HG03280 (cell line): ENCODE results near the gene ZIC1.
A peak's percentile ranks its signal among the peaks of the same experiment; 100 is the strongest.

ENCODE experiments used
- ATAC-seq: cut with Tn5 transposase; IDR thresholded peaks from one replicate; pipeline ENCODE4 v1.9.1; 2021; ENCODE audit warnings: mild to moderate bottlenecking, moderate library complexity; ENCODE audit not compliant: unreplicated experiment

Gene ZIC1

DNA sequence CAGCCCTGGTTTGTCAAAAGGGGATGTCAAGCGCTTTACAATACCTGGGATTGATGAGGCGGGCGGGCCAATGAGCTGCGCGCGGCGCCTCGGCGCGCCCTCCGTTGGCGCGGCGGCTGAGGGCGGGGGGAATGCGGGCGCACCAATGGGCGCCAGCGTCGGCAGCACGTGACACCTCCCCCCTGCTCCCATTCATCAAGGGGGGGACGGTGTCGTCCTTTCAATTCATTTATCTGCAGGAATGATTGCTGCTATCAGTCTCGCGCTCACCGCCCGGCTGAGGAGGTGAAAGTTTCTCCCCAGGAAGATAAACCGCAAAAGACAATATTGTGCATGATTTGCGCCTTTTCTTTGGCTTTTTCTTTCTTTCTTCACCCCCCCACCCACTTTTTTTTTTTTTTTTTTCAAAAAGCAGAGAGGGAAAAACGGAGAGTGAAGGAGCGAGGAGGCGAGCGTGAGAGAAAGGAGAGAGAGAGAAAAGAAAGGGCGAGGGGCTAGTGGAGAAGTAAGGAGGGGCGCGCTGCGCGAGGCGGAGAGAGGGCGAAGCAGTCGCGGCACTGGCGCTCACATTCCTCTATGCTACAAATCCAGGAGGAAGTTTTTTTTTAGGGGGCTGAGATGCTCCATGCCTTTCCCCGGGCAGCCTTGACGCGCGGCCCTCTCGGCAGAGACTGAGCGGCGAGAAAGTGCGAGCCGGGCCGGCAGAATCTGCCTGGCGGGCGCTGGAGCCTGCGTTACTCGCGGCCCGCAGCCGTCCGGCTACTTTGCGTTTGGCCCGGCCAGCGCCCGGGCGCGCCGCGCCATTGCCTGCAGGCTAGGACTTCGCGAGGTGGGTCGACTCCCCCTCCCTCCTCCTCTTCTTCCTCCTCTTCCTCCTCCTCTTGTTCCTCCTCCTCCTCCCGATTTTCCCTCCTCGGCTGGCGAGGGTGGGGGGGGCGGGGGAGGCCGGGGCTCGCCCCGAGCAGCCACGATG, at the start of gene ZIC1:
ZIC1 (plus strand) TSS at position 223 of the 973 bp plus-strand sequence; CDS start at position 971, 748 bp downstream.
- ATAC-seq: no peak

DNA sequence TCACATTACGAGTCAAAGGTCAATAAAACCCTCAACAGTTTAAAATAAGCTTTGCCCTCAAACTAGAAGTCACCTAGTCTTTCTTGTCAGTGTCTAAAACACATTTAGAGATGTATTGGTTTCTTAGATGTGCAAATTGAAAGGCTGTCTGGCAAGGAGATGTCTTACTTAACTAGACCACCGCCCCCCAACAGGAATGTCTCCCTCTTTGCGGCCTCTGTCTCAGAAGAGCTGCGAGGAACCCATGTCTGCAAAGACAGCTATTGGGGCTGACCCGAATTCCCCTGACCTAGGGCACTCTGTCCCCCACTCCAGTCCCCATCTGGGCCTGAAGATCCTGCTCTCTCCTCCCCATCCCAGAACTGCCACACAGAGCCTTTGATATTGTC, 49.1 kb upstream of the ZIC1 start:
- ATAC-seq: no peak

DNA sequence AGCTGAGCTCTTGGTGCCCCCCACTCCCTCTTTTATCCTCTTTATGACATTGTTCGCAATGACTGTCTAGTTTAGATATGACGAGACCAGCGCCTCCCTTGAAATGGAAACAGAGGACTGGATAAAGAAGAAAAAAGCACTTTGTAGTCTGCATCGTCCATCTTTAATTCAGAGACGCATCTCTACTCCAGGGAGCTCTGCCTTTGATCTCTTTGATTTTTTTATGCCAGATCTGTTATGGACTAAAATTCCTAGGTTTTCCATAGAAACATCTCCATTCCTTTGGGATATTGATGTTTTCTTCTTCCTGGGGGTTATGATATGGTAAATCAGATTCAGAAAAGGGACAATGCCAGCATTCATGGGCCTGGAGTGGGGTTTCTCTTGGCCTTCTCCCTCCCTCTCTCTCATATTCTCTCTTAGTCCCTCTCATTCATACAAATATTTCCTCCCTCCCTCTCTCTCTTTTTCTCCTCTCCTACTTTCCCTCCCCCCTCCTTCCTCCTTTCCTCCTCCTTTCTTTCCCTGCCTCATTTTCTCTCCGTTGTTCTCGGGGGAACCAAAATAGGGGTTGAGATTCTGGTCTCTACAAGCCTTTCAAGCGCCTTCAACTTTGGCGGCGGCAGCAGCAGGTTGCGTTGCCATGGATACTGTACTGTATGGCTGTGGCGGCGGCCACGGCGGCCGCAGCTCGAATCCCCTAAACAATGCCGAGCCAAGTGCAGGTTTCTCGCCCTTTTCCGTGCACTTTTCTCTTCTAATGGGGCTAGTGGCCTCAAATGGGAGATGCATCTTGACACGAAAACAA, 48.3 kb upstream of the ZIC1 start:
- peak; percentile 47 for ATAC-seq

DNA sequence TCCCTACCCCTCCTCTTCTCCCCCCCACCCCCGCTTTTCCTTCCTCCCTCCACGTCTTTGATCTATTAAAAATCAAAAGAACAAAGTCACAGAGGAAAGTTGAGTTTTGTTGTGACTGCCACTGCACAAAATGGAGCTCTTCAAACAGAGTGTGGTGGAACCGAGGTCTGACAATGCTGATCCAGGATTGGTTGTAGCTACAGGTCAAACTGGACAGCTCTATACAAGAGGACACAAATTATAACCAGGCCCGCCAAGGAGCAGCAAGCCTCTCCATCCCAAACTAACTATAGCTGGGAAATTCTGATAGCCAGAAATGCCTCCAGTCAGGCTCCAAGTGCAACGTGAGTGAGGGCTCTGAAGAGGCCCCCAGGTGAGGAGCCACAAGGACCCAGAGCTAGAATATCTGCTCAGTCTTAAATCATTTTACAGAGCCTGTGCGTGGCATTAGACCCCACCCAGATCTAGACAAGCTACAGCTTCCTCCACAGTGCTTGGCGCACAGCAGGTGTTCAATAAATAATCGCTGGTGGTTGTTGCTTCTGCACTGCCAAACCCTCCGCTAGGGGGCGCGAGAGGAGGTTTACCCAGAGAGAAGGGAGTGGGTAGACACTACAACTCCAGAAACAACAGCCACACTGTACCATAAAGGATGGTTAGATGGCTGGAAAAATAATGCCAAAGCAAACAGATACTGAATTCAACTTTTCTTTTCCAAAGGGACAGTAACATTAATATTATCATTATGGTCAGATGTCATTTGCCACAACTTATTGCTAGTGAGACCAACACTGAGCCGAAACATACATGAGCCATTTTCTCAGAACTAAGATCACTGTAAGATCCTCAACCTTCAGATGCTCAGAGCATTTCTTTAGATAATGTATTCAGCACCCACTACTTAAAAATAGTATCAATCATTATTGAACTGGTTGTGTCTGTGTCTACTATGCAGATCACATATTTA, 47.4 kb upstream of the ZIC1 start:
- peak; percentile 57 for ATAC-seq

DNA sequence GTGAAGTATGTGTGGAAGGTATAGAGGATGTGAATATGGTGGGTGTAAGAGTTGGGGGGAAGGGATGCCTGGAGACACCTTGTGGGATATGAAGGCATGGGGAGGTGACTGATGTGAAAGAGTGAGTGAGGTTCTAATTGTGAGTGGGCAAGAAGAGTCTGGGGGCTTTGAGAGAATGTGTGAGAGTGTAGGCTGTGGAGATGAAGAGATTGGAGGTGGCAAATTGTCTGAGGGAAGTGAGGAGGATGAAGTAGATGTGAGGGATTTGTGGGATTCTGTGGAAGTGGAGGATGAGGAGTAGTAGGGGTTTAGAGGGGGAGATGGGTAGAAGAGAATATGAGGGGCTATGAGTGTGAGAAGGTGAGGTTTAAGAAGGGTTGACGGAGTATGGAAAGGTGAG, 44.4 kb upstream of the ZIC1 start:
- ATAC-seq: no peak

DNA sequence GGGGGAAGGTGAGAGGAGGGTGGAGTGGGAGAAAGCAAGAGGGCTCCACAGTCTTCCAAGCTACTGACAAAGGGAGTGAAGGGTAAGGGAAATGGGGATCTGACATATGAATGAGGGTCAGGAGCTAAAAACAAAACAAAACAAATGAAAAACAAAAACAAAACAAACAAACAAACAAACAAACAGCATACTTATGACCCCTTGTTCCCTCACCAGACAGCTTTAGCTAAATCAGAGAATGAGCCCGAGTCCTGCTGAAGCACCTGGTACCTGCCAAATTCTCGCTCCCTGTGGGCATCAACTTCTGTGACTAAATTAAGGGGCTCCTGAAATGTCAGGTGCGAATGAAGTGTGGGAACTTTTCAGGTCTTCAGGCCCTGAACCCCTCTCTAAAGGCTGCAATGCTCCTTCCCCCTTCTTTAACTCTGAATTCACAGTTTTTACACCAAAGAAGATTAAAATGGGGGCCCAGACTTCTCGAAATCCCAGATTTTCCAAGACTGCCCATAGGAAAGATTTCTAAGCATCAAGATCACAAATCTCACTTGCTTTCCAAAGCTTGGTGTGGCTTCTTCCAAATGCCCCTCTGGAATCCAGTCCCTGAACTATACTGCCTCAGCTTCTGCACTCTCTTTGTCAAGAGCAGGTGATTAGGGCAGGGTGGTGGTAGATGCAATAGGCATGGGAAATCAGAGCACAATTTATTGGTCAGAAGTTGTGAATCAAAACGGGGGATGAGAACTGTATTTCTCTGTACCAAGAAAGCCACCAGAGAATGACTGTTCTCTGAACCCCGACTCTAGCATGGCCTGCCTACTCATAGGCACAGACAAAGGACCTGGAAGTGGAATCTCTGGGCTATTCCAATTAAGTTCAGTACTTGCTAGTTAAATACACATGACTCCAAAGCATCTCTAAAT, 43.7 kb upstream of the ZIC1 start:
- no peak for ATAC-seq

DNA sequence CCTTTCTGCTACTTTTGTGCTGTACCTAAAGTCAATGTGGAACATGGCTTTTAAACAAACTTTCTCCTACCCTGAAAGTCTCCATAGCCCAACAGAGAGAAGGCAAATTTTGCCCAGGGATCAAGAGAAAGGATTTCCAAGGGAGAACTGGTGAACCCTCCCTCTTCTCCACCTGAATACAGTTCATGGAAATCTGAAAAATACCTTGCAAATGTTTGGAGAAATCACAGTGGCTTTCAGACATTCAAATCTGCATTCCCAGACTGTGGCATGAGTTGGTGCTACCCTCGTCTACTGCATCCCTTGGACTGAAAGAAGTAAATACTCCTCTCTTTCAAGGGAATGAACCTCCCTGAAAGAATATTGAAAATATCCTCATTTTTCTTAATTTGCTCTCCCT, 41.5 kb upstream of the ZIC1 start:
- no peak for ATAC-seq

DNA sequence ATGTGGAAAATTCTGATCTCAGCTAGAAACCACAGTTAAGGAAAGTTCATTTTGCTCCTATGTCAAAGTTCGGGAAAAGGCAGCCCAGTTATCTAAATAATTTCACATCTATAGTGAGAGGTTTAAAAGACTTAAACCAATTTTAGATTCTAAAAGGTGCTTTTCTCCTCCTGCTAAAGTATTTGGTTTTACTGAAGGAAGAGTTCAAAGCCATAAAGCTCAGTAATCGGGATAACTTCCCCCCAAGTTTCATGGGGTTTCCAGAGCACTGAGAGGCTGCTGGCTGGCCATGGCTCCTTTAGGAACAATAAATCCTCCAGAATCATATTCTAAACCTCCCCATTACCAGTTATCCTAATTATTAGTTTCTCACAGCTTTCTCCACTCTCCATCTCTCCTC, 41.0 kb upstream of the ZIC1 start:
- no peak for ATAC-seq

DNA sequence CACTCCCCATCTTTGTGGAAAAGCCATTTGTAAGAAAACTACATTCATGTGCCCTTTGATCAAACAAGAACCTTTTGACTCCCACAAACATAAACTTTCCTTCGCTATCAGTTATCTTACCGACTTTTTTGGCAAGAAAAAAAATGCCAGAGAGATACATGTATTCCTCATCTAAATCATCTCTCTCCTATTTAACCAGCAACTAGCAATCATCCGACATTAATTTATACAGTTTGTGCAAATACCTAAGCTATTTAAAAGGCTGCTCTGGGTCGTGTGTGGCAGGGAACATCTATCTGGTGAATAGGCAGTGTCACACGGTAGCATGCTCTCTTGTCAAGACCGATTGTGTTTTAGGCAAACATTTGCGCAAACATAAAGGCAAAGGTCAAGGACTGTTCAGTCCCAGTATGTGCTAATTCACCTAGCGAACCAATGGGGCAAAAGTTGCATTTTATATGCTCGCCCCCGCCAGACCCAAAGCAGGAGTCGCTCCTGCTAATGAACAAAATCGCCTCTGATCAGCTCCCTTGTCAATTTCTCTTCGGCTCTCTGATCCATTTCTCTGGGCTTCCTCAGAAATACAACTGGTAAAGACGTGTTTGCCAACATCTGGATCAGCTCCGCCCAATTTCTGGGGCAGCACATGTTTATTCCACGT, 40.5 kb upstream of the ZIC1 start:
- no peak for ATAC-seq

DNA sequence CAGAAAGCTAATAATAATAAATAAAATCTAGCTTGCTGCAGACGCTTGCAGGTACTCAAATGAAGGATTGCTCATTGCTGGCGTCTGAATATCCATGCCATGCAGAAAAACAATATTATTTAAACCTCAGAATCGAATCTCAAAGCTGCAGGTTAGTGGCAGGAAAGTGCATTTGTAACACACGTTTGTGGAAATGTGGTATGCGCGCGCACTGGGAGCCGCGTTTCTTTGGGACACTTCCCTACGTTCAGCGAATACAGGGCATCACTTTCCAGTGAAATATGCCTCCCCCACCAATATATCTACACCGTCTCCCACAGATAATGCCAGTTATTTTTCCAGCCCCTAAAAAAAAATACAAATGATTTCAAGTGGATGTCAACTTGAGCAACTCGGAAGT, 39.9 kb upstream of the ZIC1 start:
- no peak for ATAC-seq

DNA sequence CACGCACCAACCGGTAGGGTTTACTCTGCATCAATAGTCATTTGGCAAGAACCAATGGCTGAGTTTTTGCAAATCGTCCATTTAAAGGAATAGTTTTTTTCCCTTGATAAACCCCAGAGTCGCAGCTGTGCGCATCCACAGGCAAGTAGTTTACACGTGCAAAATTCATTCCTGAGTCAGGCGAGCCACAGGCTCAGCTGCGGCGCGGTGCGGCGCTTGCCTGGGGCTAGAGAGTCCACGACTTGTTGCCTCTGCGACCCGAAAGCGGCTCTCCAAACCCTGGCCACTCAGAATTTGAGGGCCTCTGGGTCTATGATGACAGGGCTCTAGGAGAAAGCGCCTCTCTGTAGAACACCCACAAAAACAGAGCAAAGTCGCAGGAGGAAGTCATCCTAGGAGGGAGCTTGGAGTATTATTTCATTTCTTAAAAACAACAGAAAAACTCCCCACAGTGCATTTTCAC, 39.5 kb upstream of the ZIC1 start:
- no peak for ATAC-seq

DNA sequence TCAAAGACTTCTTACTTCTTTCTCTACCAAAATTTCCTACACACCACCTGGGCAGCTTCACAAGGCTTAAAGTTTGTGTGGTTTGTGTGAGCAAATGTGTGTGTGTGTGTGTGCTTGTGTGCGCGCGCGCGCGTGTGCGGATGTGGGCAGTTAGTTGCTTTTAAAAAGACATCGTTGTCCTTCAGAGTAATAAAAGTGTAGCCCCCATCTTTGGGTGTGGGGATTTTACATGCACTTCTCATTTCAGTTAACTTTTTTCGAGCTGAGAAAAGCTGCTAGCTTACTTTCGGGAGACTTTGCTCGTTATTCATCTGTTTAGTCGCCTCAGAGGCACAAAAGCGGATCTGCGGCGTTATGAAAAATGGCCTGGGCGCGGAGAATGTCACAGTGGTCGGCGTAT, 38.8 kb upstream of the ZIC1 start:
- no peak for ATAC-seq

DNA sequence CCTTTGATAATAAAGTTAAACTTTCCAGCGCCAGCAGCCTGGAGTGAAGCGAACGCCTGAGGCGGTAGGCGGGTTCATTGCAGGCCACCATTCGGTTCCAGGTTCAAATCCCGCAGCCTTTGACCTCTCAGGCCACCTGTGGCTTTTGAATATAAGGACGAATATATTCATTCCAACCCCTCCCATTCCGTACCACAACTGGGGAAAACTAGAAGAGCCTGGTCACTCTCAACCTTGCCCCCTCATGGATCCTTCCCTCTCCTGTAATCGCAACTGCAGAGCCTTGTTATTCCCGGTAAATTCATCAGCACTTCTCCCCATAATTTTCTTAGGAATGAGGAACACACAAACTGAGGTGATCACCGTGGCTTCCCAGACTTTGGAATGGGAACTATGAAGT, 38.0 kb upstream of the ZIC1 start:
- no peak for ATAC-seq

DNA sequence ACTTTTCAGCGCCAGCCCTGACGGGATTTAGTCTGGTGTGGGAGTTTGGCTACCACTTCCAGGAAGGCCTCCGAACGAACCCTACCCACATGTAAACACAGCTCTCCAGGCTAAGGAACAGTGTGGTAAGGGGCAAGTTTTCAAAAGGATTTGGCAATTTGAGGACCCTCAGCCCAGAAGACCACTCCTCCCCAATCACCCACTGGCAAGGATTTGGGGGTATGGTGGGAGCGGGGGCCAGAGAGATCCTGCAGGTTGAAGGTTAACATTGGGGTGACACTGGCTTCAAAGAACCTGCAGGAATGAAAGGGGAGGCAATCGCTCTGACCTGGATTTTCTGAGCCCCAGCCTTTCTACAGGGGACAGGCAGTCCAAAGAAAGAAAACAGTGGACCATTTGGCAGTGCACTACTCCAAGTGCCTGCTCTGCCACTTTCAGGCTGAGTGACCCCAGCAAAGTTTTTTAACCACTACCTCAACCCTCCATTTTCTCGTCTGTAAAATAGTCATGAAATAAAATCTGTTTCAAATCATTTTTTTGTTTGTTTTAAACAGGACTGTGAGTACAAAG, 37.3 kb upstream of the ZIC1 start:
- ATAC-seq: no peak

DNA sequence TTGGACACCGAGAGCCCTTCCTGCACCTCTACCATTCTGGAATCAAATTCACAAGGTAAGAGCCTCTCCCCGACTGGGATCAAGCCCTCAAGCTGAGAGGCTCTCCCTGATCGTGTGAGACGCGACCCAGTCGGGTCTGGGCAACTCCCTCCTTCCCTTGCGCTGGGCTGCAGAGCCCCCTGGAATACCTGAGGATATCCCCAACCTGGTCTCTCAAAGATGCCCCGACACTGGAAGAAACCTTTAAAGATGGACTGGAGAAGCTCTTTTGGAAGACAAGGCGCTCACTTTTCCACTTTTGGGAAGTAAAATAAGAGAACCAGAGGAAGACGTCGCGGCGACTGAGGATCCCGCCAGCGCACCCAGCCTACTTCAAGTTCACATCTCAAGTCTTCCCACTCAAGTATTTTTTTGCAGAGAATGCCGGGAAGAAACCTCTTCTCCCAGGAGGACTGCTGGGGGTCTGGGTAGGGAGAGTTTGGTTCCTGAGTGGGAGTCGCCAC, 36.6 kb upstream of the ZIC1 start:
- ATAC-seq: no peak

DNA sequence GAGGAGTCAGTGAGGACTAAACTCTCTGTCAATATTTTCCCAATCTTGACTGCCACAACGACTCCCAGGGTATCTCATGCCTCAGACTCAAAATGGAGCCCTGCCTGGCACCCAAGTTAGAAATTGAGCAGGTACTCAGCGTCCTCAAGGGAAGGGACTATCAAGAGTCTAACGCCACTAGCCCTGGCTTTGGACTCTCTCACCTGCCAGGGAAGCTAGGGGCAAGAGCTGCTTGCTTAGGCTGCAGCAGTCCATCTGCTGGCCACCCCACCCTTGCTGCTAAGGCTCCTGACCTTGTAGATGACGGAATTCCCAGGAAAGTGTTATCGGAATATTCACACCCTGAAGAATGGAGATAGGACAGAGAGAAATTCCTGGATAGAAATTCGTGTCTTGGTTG, 35.9 kb upstream of the ZIC1 start:
- ATAC-seq: no peak

DNA sequence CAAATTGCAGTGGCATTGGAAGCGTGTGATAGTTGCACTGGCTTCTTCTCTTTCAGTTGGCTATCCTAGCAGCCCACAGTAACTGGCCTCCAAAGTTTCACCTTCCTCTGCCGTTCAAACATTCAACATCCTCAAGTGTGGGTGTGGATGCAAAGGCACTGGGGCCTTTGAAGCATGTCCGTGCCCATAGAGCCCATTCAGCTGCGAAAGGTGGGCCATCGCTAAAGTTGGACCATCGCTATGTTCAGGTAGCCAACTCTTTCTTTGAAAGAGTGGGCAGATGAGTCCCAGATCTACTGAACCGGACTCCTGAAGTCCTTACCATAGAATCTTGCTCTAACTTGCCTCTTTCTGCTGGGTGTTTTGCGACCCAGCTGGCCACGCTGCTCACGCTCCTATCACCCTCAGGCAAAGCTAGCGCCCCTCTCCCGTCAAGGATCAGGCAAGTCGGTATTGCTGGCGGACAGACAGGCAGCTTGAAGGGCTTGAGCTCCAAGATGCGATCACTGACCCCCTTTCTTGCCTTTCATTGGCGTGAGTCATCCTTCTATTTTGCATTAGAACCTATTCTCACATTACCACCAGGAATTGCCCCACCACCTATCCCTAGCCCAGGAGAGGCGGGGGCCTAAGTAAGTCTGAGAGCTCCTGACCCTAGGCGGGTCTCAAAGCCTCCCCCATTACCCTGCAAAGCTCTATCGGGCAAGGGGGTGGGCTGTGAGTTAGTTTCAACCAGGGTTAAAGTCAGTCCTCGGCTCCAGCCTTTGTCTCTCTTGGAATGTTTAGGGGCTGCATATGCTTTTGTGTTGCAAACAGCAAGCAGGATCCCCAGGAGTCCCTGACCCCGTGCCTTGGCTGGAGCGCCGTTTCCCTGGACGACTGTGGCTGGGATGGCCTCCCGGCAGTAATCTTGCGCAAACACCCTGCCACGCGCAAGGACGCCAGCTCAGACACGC, 31.5 kb upstream of the ZIC1 start:
- no peak for ATAC-seq
